ENCODE data around the gene GDI1. TPM values are rescaled to one million over a fixed set of nuclear protein-coding genes. Genes with fewer than 3 reads are reported as not detected.

GDI1 gene
- total RNA-seq, 1 donor from 2014 or later: 98.5 TPM

DNA sequence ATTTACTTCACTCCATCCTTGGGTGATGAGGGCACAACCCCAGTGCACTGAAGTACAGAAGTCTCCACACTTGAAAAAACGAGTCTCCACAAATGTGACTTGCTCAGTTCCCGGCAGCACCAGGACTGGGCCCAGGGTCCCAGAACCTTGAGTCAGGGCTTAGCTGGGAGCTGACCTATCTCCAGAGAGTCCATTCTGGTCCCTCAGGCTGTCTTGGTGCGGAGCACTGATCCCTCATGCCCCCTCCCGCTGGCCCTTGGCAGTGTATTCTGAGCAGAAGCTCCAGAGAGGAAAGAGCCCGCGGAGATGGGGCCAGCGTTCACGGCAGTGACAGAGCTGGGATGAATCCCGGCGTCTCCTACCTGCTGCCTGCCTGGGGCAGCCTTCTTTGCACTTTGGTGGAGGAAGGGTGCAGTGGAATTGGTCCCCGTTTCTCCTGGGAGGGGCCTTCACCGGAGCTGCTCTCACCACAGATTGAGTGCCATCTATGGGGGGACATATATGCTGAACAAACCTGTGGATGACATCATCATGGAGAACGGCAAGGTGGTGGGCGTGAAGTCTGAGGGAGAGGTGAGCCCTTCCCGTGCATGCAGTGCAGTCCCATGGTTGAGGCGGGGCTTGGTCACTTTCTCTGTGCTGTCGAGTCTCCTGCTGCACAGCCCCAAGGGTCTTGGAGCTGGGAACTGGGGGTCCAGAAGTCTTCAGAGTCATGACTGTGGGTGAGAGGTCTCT lies 3.8 kb downstream of the GDI1 start:
- TF ChIP-seq, protein P1, sequence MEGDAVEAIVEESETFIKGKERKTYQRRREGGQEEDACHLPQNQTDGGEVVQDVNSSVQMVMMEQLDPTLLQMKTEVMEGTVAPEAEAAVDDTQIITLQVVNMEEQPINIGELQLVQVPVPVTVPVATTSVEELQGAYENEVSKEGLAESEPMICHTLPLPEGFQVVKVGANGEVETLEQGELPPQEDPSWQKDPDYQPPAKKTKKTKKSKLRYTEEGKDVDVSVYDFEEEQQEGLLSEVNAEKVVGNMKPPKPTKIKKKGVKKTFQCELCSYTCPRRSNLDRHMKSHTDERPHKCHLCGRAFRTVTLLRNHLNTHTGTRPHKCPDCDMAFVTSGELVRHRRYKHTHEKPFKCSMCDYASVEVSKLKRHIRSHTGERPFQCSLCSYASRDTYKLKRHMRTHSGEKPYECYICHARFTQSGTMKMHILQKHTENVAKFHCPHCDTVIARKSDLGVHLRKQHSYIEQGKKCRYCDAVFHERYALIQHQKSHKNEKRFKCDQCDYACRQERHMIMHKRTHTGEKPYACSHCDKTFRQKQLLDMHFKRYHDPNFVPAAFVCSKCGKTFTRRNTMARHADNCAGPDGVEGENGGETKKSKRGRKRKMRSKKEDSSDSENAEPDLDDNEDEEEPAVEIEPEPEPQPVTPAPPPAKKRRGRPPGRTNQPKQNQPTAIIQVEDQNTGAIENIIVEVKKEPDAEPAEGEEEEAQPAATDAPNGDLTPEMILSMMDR (IDR thresholded peaks at IDR 0.05; ENCODE audit: insufficient read depth, low read length, severe bottlenecking): no peak
- Histone ChIP-seq H3K36me3 (ENCODE audit: control insufficient read depth, insufficient read depth, low read length) (peaks cover 11% of the 10 kb centered on the region), H3K4me3 (ENCODE audit: low read depth, low read length) (no peak overlapping the region), H3K27me3 (ENCODE audit: control insufficient read depth, insufficient read depth, low read length) (no peaks in the 10 kb centered on the region)
- no peak for DNase-seq (ENCODE audit: low read depth)
- FAIRE-seq: no peak

DNA sequence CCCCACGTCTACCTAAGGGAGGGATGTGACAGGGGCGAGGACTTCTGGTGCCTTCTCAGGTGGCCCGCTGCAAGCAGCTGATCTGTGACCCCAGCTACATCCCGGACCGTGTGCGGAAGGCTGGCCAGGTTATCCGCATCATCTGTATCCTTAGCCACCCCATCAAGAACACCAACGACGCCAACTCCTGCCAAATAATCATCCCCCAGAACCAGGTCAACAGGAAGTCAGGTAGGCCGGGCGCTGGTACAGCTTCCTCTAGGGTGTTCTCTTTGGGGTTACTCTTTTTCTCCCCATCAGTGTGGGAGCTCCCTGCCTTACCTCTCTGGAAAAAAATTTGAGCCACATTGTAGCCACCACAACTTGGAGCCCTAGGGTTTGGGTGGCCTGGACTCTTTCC lies 4.6 kb downstream of the GDI1 start:
- no peak for DNase-seq (ENCODE audit: low read depth)
- no peak overlapping the region for H3K4me3 ChIP-seq (ENCODE audit: low read depth, low read length)
- TF ChIP-seq, protein P1 (IDR thresholded peaks at IDR 0.05; ENCODE audit: insufficient read depth, low read length, severe bottlenecking): no peak
- H3K27me3 ChIP-seq (ENCODE audit: control insufficient read depth, insufficient read depth, low read length): no peaks in the 10 kb centered on the region
- no peak for FAIRE-seq
- peaks cover 15% of the 10 kb centered on the region for H3K36me3 ChIP-seq (ENCODE audit: control insufficient read depth, insufficient read depth, low read length)

DNA sequence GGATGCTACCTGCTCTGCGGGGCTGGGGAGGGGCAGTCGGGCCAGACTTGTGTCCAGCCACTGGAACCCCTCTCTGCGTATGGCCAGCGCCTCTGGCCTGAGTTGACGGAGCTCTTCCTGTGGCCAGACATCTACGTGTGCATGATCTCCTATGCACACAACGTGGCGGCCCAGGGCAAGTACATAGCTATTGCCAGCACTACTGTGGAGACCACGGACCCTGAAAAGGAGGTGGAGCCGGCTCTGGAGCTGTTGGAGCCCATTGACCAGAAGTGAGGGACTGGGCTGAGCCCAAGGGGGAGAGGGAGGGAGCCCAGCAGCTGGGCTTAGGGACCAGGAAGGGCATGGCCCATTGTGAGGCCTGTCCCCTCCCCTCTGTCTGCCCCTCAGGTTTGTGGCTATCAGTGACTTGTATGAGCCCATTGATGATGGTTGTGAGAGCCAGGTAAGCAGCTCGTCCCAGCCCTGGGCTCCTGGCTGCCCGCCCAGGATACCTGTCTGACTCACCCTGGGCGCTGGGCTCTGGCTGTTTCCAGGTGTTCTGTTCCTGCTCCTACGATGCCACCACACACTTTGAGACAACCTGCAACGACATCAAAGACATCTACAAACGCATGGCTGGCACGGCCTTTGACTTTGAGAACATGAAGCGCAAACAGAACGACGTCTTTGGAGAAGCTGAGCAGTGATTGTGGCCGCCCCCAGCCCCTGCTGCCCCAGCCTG lies 5.2 kb downstream of the GDI1 start:
- peaks cover 16% of the 10 kb centered on the region for H3K36me3 ChIP-seq (ENCODE audit: control insufficient read depth, insufficient read depth, low read length)
- peak; percentile 13 for FAIRE-seq
- DNase-seq (ENCODE audit: low read depth): peak; percentile 58
- TF ChIP-seq, protein P1 (IDR thresholded peaks at IDR 0.05; ENCODE audit: insufficient read depth, low read length, severe bottlenecking): no peak
- no peak overlapping the region for H3K4me3 ChIP-seq (ENCODE audit: low read depth, low read length)
- H3K27me3 ChIP-seq (ENCODE audit: control insufficient read depth, insufficient read depth, low read length): no peaks in the 10 kb centered on the region

DNA sequence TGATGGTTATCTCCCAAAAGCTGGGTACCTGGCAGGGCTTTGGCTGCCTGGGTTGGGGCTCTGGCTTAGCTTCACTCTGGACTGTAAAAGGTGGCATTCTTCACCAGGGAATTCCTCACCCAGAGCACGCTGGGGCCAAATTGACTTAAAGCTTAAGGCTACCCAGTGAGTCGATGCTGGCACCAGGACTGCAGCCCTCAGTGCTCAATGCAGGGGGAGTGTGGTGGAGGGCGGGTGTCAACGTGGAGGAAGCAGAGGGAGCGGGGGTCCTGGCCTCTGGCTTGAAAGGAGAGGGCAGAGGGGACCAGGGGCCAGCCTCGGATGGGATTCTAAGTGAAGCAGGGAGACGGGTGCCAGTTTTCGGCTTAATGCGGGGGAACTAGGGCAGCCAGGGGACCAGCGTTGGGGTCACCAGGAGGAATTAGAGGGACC lies 6.5 kb downstream of the GDI1 start:
- FAIRE-seq (no peak), DNase-seq (ENCODE audit: low read depth) (no peak)
- TF ChIP-seq, protein P1 (IDR thresholded peaks at IDR 0.05; ENCODE audit: insufficient read depth, low read length, severe bottlenecking): no peak
- Histone ChIP-seq H3K36me3 (ENCODE audit: control insufficient read depth, insufficient read depth, low read length) (peaks cover 16% of the 10 kb centered on the region), H3K4me3 (ENCODE audit: low read depth, low read length) (peak overlapping the region; percentile 18), H3K27me3 (ENCODE audit: control insufficient read depth, insufficient read depth, low read length) (no peaks in the 10 kb centered on the region)

DNA sequence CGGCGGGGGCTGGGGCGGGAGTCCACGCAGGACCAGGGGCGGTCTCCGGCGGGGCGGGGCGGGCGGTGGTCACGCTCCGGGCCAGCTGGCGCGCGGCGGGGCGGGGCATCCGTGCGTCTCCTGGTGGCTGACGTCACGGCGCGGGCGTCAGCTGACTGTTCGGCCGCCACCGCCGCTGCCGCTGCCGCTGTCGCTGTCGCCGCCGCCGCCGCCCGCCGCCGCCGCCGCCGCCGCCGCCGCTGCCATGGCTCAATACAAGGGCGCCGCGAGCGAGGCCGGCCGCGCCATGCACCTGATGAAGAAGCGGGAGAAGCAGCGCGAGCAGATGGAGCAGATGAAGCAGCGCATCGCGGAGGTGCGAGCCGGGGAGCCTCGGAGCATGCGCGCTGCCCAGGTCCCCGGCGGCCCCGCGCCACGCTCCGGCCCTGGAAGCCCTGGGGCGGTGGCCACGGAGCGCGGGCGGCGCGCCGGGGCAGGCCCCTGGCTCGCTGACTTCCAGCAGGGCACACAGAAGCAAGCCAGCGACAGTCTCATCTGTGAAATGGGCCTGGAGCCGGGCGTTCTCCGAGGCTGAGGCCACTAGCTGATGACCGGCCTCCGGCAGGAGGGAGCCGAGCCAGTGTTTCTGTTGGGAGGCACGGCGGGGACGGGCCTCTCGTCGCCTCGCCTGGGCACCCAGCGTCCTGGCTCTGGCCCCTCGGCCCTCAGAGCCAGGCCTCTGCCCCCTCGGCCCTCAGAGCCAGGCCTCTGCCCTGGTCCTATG lies 7.2 kb downstream of the GDI1 start, which contains the start of gene FAM50A:
Gene FAM50A (plus strand): TSS at position 150 of the 763 bp plus-strand sequence. CDS start 95 bp downstream, at position 245.
- Histone ChIP-seq H3K4me3 (ENCODE audit: low read depth, low read length) (peak within 1 kb of the TSS; percentile 54), H3K27me3 (ENCODE audit: control insufficient read depth, insufficient read depth, low read length) (no peaks in the 10 kb centered on the region), H3K36me3 (ENCODE audit: control insufficient read depth, insufficient read depth, low read length) (peaks cover 16% of the 10 kb centered on the region)
- FAIRE-seq (no peak), DNase-seq (ENCODE audit: low read depth) (peak; percentile 6)
- TF ChIP-seq, protein P1 (IDR thresholded peaks at IDR 0.05; ENCODE audit: insufficient read depth, low read length, severe bottlenecking): no peak
